D721Med (cell line): ENCODE results near the gene SERINC2.

ENCODE experiments used
- DNase-seq: peaks from one replicate; pipeline ENCODE4 v3.0.0; 2011; ENCODE audit warnings: low spot score; ENCODE audit not compliant: insufficient read length
- FAIRE-seq: peaks from 2 replicates; lab custom pipeline; 2011; peaks lifted over from hg19 to GRCh38; lab: Jason Lieb, UNC
- CTCF ChIP-seq: IDR thresholded peaks from 2 replicates; pipeline ENCODE4 v1.5.1; 2012; ENCODE audit warnings: mild to moderate bottlenecking, control low read depth; ENCODE audit not compliant: insufficient read depth; ENCODE audit errors: missing control alignments

SERINC2 gene

GRCh38 chr1:31421371-31422040 lies 8.5 kb downstream of the SERINC2 start:
- FAIRE-seq: no peak
- DNase-seq: no peak
- TF ChIP-seq CTCF: peak; percentile 56

- DNase-seq (peak; percentile 68), FAIRE-seq (no peak)
- TF ChIP-seq CTCF: peak; percentile 90
Measured at GRCh38 chr1:31422505-31423319, 9.7 kb downstream of the SERINC2 start.

- DNase-seq (no peak), FAIRE-seq (no peak)
- no peak for TF ChIP-seq CTCF
Measured at GRCh38 chr1:31423418-31423947, 10.5 kb downstream of the SERINC2 start.

GRCh38 chr1:31424568-31424967 lies 11.6 kb downstream of the SERINC2 start:
- FAIRE-seq (no peak), DNase-seq (no peak)
- no peak for TF ChIP-seq CTCF

GRCh38 chr1:31425301-31426081 lies 12.5 kb downstream of the SERINC2 start:
- TF ChIP-seq CTCF: no peak
- DNase-seq (no peak), FAIRE-seq (no peak)

- DNase-seq: no peak
- TF ChIP-seq CTCF: no peak
- no peak for FAIRE-seq
Measured at GRCh38 chr1:31426249-31426922, 13.4 kb downstream of the SERINC2 start.
